Tibial artery (tissue), 4 donors: ENCODE measurements around the gene GABRG3.

Experiments
- DNase-seq, 2 donors: peaks; one replicate each; pipeline ENCODE4 v3.0.0-alpha.2; 2019
- H3K27ac ChIP-seq, 2 donors: fragments of 200-600 bp; sonication (generic) in 1 of 2; 1 replicate in 1 of 2; 2 replicates in 1 of 2; pipeline ENCODE4 v1.5.1; 2018 to 2019; ENCODE audit warnings: mild to moderate bottlenecking in 1 of 2
- H3K27me3 ChIP-seq, 2 donors: fragments of 200-600 bp; sonication (generic) in 1 of 2; one replicate each; pipeline versions ENCODE4 v1.5.1 to v1.6.0; 2016 to 2019
- H3K36me3 ChIP-seq, 3 donors: fragments of 200-600 bp; sonication (generic) in 2 of 3; one replicate each; pipeline ENCODE4 v1.5.1; 2016 to 2019; ENCODE audit warnings: mild to moderate bottlenecking in 2 of 3
- H3K4me1 ChIP-seq, 4 donors: fragments of 200-600 bp; sonication (generic) in 2 of 4; 1 replicate in 3 of 4; 2 replicates in 1 of 4; pipeline ENCODE4 v1.5.1; 2016 to 2019
- H3K4me3 ChIP-seq, 2 donors: fragments of 200-600 bp; sonication (generic) in 1 of 2; 1 replicate in 1 of 2; 2 replicates in 1 of 2; pipeline ENCODE4 v1.5.1; 2018 to 2019; ENCODE audit warnings: mild to moderate bottlenecking in 2 of 2
- H3K9me3 ChIP-seq, 3 donors: fragments of 200-600 bp; sonication (generic) in 1 of 3; one replicate each; pipeline ENCODE4 v1.5.1; 2016 to 2019
- CTCF ChIP-seq, 2 experiments: fragments of 200-600 bp in 1 of 2; fragments of 450-650 bp in 1 of 2; IDR thresholded peaks; one replicate each; pipeline ENCODE4 v1.5.1; 2017 to 2019; ENCODE audit warnings: antibody characterized with exemption in 2 of 2, mild to moderate bottlenecking in 1 of 2, moderate library complexity in 1 of 2
- intact Hi-C: fragments of 100-400 bp; cut with DNase I; formaldehyde crosslinking; loops from one replicate; pipeline ENCODE4 v1.15.0; 2023; ENCODE audit warnings: low total_unique reads

GABRG3 gene

DNA sequence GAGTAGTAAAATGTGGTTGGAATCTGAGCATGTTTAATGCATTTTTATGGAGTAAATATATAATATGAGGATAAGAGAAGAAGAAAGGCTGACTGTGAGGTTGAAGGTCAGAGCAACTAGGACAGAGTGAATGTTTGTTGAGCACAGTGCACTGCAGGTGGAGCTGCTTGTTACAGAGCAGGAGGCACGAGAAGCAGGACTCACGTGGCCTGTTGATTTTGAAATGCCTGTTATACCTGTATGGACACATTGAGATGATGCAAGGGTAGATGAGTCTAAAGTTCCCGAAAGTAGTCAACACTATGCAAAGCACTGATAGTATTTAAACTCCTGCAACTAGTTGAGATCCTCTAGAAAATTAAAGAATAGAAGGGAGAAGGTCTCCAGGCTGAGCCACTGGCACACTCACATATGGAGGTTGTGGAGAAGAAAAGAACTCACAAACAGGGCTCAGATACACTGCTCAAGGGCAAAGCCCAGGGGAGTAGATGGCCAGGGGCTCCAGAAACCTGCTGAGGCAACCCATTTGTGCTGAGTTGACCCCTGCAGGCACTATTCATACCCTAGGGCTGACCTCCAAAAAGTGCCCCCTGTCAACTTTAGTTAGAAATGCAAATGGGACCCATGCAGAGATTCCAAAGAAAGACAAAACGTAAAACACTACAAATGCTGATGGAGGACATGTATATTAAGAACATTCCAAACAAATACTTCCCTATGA is 541.5 kb downstream of the GABRG3 start:
- H3K27me3 ChIP-seq: no peaks in the 10 kb centered on the region
- intact Hi-C loops: no loop called here
- no peak overlapping the region for H3K27ac ChIP-seq
- no peaks in the 10 kb centered on the region for H3K36me3 ChIP-seq
- no peak for DNase-seq
- no peak for TF ChIP-seq CTCF (IDR thresholded peaks at IDR 0.05)
- H3K4me1 ChIP-seq: no peaks in the 10 kb centered on the region
- peaks cover 0 to 6% (median 0%) of the 10 kb centered on the region in 3 donors for H3K9me3 ChIP-seq
- no peak overlapping the region for H3K4me3 ChIP-seq

DNA sequence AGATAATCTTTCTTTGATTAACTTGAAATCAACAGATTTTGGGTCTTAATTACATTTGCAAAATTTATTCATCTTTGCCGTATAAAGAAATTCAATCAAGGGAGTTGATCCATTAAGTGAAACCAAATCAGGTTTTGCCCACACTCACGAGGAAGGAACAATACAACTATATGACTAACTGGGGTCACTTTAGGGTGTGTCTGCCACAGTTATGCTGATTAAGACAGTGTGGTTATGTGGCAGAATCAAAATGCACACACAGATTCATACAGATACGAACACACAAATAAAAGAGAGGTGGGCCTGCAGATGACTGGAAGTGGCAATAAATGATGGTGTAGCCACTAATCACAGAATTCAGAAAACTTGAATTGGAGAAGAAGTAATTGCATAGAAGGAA is 543.5 kb downstream of the GABRG3 start:
- no peaks in the 10 kb centered on the region for H3K27me3 ChIP-seq
- no peak overlapping the region for H3K27ac ChIP-seq
- no peaks in the 10 kb centered on the region for H3K36me3 ChIP-seq
- H3K9me3 ChIP-seq: no peaks in the 10 kb centered on the region
- H3K4me1 ChIP-seq: no peaks in the 10 kb centered on the region
- TF ChIP-seq CTCF (IDR thresholded peaks at IDR 0.05): no peak
- intact Hi-C loops: no loop called here
- no peak overlapping the region for H3K4me3 ChIP-seq
- no peak for DNase-seq

- Histone ChIP-seq H3K9me3 (peaks cover 0 to 5% (median 0%) of the 10 kb centered on the region in 3 donors), H3K27ac (no peak overlapping the region), H3K4me1 (no peaks in the 10 kb centered on the region), H3K4me3 (no peak overlapping the region), H3K36me3 (no peaks in the 10 kb centered on the region), H3K27me3 (no peaks in the 10 kb centered on the region)
- no peak for TF ChIP-seq CTCF (IDR thresholded peaks at IDR 0.05)
- no peak for DNase-seq
- intact Hi-C loops: no loop called here
These were observed 556.6 kb downstream of the GABRG3 start for GRCh38 chr15:27527490-27528067.

- H3K36me3 ChIP-seq: no peaks in the 10 kb centered on the region
- H3K27ac ChIP-seq: no peak overlapping the region
- no peaks in the 10 kb centered on the region for H3K27me3 ChIP-seq
- no peak for DNase-seq
- no peaks in the 10 kb centered on the region for H3K4me1 ChIP-seq
- TF ChIP-seq CTCF (IDR thresholded peaks at IDR 0.05): no peak
- intact Hi-C loops: no loop called here
- H3K4me3 ChIP-seq: no peak overlapping the region
- H3K9me3 ChIP-seq: no peaks in the 10 kb centered on the region
These were observed 558.4 kb downstream of the GABRG3 start for GRCh38 chr15:27529399-27529798.

- intact Hi-C loops: no loop called here
- Histone ChIP-seq H3K4me1 (no peaks in the 10 kb centered on the region), H3K9me3 (no peaks in the 10 kb centered on the region), H3K4me3 (no peak overlapping the region), H3K36me3 (no peaks in the 10 kb centered on the region), H3K27me3 (no peaks in the 10 kb centered on the region), H3K27ac (no peak overlapping the region)
- TF ChIP-seq CTCF (IDR thresholded peaks at IDR 0.05): no peak
- no peak for DNase-seq
These were observed 560.0 kb downstream of the GABRG3 start for GRCh38 chr15:27530994-27531393.
